ENCODE results near the gene DTNB.
"Not testable (repeated sequence)": the region's sequence is repeated elsewhere in the genome, so short reads cannot be mapped to it uniquely, and the experiment has no call there.

DTNB gene

DNA sequence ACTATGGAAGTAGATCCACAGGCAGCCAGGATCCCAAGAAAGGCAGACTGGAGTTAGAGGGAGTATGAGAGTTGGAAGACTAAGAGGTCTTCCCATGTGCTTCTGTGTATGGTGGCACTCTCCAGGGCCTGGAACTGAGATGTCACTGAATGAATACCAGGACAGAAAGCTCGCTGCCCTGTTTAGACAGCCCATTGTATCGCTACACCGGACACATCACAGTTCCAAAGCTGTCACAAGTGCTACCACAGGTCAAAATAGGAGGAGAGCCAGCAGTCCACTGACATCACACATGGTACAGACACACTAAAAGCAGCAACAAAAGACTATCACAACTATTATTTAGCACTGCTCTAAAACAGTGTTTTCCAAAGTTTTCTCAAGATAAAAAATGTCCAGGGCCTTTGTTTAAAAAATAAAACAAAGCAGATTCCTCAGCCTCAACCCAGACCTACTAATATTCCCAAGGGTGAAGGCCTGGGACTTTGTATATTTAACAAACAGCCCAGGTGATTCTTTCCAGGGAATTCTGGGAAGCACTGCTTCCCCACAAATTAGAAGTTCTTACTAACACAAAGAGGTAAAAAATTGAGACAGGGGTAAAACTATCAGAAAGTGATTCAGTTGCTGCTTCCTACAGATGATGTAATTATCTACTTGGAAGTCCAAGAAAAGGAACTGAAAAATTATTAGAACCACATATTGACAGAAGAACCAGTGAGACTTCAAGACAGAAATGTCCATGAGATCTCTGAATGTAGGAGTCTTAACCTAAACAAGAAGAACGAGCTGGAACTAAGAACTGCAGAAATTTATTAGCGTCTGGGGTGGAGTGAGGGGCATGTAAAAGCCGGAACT lies 116.0 kb downstream of the DTNB start:
- H3K4me3 ChIP-seq (ENCODE audit: low read length): no peak overlapping the region
- no peak for TF ChIP-seq CTCF (IDR thresholded peaks at IDR 0.05; ENCODE audit: insufficient read depth, low read depth, low read length, missing control alignments)
- no peak for DNase-seq (ENCODE audit: low read depth)

DNA sequence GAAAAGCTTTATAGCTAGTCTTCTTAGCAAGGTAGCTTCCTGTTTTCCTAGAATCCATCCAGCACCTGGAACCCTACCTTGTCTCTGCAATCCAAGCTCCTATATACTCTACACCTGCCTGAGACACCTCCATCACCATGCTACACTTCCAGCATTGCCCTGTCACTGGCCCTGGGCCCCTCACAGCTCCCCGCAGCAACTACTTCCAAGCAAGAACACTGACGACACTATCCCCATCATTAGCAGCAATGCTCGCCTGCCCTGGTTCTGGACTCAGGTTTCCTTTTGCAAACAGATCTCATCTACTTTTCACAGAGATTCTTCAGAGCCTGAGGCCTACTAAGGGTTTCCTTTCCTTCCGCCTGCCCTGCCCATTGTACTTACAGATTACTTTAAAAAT lies 121.1 kb downstream of the DTNB start:
- TF ChIP-seq CTCF (IDR thresholded peaks at IDR 0.05; ENCODE audit: insufficient read depth, low read depth, low read length, missing control alignments): no peak
- no peak for DNase-seq (ENCODE audit: low read depth)
- no peak overlapping the region for H3K4me3 ChIP-seq (ENCODE audit: low read length)

DNA sequence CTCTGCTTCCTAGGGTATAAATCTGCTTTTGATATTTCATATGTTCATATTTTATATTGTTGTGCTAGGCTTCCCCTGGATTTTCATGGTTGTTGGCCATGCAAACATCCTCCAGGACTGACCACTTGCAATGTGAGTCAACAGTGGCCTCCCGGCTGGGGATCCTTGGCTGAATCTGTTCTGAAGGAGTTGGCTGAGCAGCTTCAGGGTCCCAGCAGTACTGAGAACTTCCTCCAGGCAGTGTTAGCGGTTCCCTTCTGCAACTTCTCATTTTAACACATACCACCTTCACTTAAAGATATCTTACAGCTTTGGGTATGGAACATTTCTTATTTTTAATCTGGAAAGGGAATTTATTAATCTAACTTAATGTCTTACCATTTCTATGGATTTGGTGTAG lies 122.1 kb downstream of the DTNB start:
- DNase-seq (ENCODE audit: low read depth): no peak
- TF ChIP-seq CTCF (IDR thresholded peaks at IDR 0.05; ENCODE audit: insufficient read depth, low read depth, low read length, missing control alignments): no peak
- H3K4me3 ChIP-seq (ENCODE audit: low read length): no peak overlapping the region

- DNase-seq (ENCODE audit: low read depth); H3K4me3 ChIP-seq (ENCODE audit: low read length): not testable (repeated sequence)
Observed at GRCh38 chr2:25549571-25549970, 123.8 kb downstream of the DTNB start.

GRCh38 chr2:25548601-25549000 lies 124.8 kb downstream of the DTNB start:
- DNase-seq (ENCODE audit: low read depth): no peak
- H3K4me3 ChIP-seq (ENCODE audit: low read length): no peak overlapping the region
- no peak for TF ChIP-seq CTCF (IDR thresholded peaks at IDR 0.05; ENCODE audit: insufficient read depth, low read depth, low read length, missing control alignments)

- DNase-seq (ENCODE audit: low read depth): no peak
- H3K4me3 ChIP-seq (ENCODE audit: low read length): no peak overlapping the region
- no peak for TF ChIP-seq CTCF (IDR thresholded peaks at IDR 0.05; ENCODE audit: insufficient read depth, low read depth, low read length, missing control alignments)
Observed at GRCh38 chr2:25546852-25547251, 126.5 kb downstream of the DTNB start.

DNA sequence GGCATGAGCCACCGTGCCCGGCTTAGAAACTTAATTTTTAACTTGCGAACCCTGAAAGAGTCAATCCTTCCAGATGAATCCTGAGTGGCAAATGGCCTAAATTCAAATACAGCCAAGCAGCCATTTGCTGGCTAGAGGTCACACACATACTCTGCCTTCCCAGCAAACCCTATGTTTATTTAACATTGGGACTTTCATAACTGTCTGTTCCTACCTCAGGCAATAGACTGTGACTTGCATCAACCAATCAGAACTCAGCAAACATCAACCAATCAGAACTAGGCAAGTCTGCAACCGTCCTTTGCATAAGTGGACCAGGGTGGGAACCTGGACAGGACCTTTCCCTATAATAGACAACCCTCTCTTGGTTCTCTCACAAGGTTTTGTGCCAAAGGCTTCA lies 127.5 kb downstream of the DTNB start:
- TF ChIP-seq CTCF (IDR thresholded peaks at IDR 0.05; ENCODE audit: insufficient read depth, low read depth, low read length, missing control alignments): no peak
- DNase-seq (ENCODE audit: low read depth): no peak

More for the DNA sequence above, 127.5 kb downstream of the DTNB start:
- no peak overlapping the region for H3K4me3 ChIP-seq (ENCODE audit: low read length)

Measured in epithelial cell of esophagus (primary cell).